Neural progenitor cell (in vitro differentiated cells): ENCODE data around the gene TPPP2. TPM values are rescaled to one million over a fixed set of nuclear protein-coding genes. Genes with fewer than 3 reads are reported as not detected.

Source experiments
- DNase-seq: peaks from one replicate; pipeline ENCODE4 v3.0.0-alpha.2; 2016; ENCODE audit warnings: low spot score
- H2AFZ ChIP-seq: fragments of 200-600 bp; sonication (generic); replicated peaks from 2 replicates; pipeline ENCODE4 v1.6.1; 2016; ENCODE audit warnings: antibody characterized with exemption
- H3F3A ChIP-seq: fragments of 200-600 bp; sonication (generic); 2 replicates; pipeline ENCODE4 v1.6.1; 2016; ENCODE audit warnings: antibody characterized with exemption, low read depth
- H3K27ac ChIP-seq: fragments of 200-600 bp; sonication (generic); 2 replicates; pipeline ENCODE4 v1.5.1; 2016; ENCODE audit warnings: mild to moderate bottlenecking
- H3K27me3 ChIP-seq: fragments of 200-600 bp; sonication (generic); 2 replicates; pipeline ENCODE4 v1.6.1; 2016; ENCODE audit warnings: mild to moderate bottlenecking, moderate library complexity
- H3K36me3 ChIP-seq: fragments of 200-600 bp; sonication (generic); 2 replicates; pipeline ENCODE4 v1.5.1; 2016
- H3K4me1 ChIP-seq: fragments of 200-600 bp; sonication (generic); 2 replicates; pipeline ENCODE4 v1.6.1; 2016; ENCODE audit warnings: mixed run types
- H3K4me2 ChIP-seq: fragments of 200-600 bp; sonication (generic); 2 replicates; pipeline ENCODE4 v1.6.1; 2016
- H3K4me3 ChIP-seq: fragments of 200-600 bp; sonication (generic); 2 replicates; pipeline ENCODE4 v1.5.1; 2016
- H3K79me2 ChIP-seq: fragments of 200-600 bp; sonication (generic); 2 replicates; pipeline ENCODE4 v1.6.1; 2016; ENCODE audit warnings: low read depth
- H3K9ac ChIP-seq: fragments of 200-600 bp; sonication (generic); 2 replicates; pipeline ENCODE4 v1.6.1; 2016
- H3K9me3 ChIP-seq: fragments of 200-600 bp; sonication (generic); 2 replicates; pipeline ENCODE4 v1.5.1; 2016; ENCODE audit warnings: low read depth
- H4K20me1 ChIP-seq: fragments of 200-600 bp; sonication (generic); 2 replicates; pipeline ENCODE4 v1.6.1; 2016; ENCODE audit warnings: low read depth
- H3K27ac Mint-ChIP-seq: 3 replicates; pipeline ENCODE4 v1.8.0; 2021; ENCODE audit warnings: mixed read lengths
- H3K27me3 Mint-ChIP-seq: 2 replicates; pipeline ENCODE4 v1.8.0; 2022; ENCODE audit warnings: low read depth, mild to moderate bottlenecking, inconsistent platforms, moderate library complexity, mixed read lengths; ENCODE audit not compliant: insufficient read depth
- H3K36me3 Mint-ChIP-seq: 3 replicates; pipeline ENCODE4 v1.8.0; 2021; ENCODE audit warnings: mixed read lengths
- H3K4me1 Mint-ChIP-seq: 3 replicates; pipeline ENCODE4 v1.8.0; 2021; ENCODE audit warnings: mixed read lengths
- H3K4me3 Mint-ChIP-seq: 3 replicates; pipeline ENCODE4 v1.8.0; 2021; ENCODE audit warnings: mild to moderate bottlenecking, moderate library complexity, mixed read lengths
- H3K9me3 Mint-ChIP-seq: 3 replicates; pipeline ENCODE4 v1.8.0; 2020; ENCODE audit warnings: mixed read lengths
- EZH2 ChIP-seq: fragments of 200-600 bp; sonication (generic); IDR thresholded peaks from 2 replicates; pipeline ENCODE4 v1.6.1; 2017; ENCODE audit warnings: antibody characterized with exemption, mild to moderate bottlenecking, moderate library complexity
- EZH2phosphoT487 ChIP-seq: fragments of 200-600 bp; sonication (generic); IDR thresholded peaks from 2 replicates; pipeline ENCODE4 v1.6.1; 2017; ENCODE audit warnings: antibody characterized with exemption
- total RNA-seq: library from RNA; depleted of rRNA; stranded (reverse); fragments of >200 nt; gene quantifications from 2 replicates; pipeline ENCODE4 v1.2.3, GENCODE V29; 2015; ENCODE audit warnings: low replicate concordance
- TF ChIP-seq, protein P1 (sequence below): fragments of 200-600 bp; sonication (generic); IDR thresholded peaks from 2 replicates; pipeline ENCODE4 v1.5.1; 2017; ENCODE audit warnings: antibody characterized with exemption, mild to moderate bottlenecking

The TPPP2 gene
- total RNA-seq, 1 donor from 2014 or later: not detected

DNA sequence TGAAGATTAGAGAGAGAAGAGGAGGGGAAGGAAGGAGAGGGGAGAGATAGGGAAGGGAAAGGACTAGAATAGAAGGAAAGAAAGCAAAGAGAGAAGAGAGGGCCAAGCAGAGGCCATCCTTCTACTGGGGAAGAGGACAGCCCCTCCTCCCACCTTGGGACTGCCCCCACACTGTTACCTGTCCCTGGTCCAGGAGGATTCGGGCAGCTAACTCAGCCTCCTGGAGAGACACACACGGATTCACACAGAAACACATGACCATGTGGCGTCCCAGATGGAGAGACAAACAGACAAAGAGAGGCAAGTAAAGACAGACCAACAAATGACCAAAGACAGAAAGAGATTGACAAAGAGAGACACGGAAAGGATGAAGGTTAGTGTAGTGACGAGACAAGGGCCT lies 7.3 kb upstream of the TPPP2 start:
- Histone ChIP-seq H3K9ac (no peak overlapping the region), H3K9me3 (no peaks in the 10 kb centered on the region), H3K4me1 (peaks cover 10% of the 10 kb centered on the region), H2AFZ (no peak overlapping the region), H3K27ac (no peak overlapping the region), H3K4me2 (no peak overlapping the region), H4K20me1 (no peaks in the 10 kb centered on the region), H3K36me3 (no peaks in the 10 kb centered on the region), H3K79me2 (no peaks in the 10 kb centered on the region), H3K27me3 (peaks cover 75% of the 10 kb centered on the region), H3F3A (no peaks in the 10 kb centered on the region), H3K4me3 (no peak overlapping the region)
- TF ChIP-seq, protein P1, sequence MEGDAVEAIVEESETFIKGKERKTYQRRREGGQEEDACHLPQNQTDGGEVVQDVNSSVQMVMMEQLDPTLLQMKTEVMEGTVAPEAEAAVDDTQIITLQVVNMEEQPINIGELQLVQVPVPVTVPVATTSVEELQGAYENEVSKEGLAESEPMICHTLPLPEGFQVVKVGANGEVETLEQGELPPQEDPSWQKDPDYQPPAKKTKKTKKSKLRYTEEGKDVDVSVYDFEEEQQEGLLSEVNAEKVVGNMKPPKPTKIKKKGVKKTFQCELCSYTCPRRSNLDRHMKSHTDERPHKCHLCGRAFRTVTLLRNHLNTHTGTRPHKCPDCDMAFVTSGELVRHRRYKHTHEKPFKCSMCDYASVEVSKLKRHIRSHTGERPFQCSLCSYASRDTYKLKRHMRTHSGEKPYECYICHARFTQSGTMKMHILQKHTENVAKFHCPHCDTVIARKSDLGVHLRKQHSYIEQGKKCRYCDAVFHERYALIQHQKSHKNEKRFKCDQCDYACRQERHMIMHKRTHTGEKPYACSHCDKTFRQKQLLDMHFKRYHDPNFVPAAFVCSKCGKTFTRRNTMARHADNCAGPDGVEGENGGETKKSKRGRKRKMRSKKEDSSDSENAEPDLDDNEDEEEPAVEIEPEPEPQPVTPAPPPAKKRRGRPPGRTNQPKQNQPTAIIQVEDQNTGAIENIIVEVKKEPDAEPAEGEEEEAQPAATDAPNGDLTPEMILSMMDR: no peak
- no peak for TF ChIP-seq EZH2phosphoT487
- no peak for TF ChIP-seq EZH2
- DNase-seq: no peak
- H3K27me3 Mint-ChIP-seq: peaks cover 19% of the 10 kb centered on the region
- H3K27ac Mint-ChIP-seq: no peak overlapping the region
- H3K9me3 Mint-ChIP-seq: peaks cover 2% of the 10 kb centered on the region
- H3K4me1 Mint-ChIP-seq: peaks cover 15% of the 10 kb centered on the region
- peak overlapping the region; percentile 30 for H3K4me3 Mint-ChIP-seq
- H3K36me3 Mint-ChIP-seq: peaks cover 7% of the 10 kb centered on the region

DNA sequence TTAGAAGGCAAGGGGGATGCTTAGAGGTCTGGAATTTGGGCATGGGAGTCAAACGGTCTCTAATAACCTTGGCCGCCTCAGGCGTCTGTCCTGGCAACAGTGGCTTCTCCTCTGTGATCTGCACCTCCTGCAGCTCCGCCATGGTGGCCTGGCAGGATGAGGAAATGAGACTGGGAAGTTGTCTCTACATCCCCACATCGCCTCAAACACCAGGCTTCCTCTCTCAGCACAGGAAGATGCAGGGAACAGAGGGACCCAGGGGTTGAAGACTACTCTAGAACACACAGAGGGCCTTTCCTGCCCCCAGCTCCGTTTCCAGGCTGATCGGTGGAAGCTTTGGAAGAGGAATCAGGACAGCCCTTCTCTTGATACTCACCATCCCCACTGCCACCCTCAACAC lies 6.8 kb upstream of the TPPP2 start:
- H3K4me1 ChIP-seq: peaks cover 10% of the 10 kb centered on the region
- TF ChIP-seq, protein P1: no peak
- TF ChIP-seq EZH2 (no peak), EZH2phosphoT487 (no peak)
- peak overlapping the region; percentile 30 for H3K4me3 Mint-ChIP-seq
- peaks cover 15% of the 10 kb centered on the region for H3K4me1 Mint-ChIP-seq
- H4K20me1 ChIP-seq: no peaks in the 10 kb centered on the region
- H3K9me3 Mint-ChIP-seq: peaks cover 2% of the 10 kb centered on the region
- H3K27me3 Mint-ChIP-seq: peaks cover 19% of the 10 kb centered on the region
- no peak overlapping the region for H3K4me2 ChIP-seq
- no peak overlapping the region for H3K27ac Mint-ChIP-seq
- DNase-seq: no peak
- peaks cover 80% of the 10 kb centered on the region for H3K27me3 ChIP-seq
- H3K9me3 ChIP-seq: no peaks in the 10 kb centered on the region
- no peaks in the 10 kb centered on the region for H3K79me2 ChIP-seq
- H3K9ac ChIP-seq: no peak overlapping the region
- no peak overlapping the region for H3K27ac ChIP-seq
- H3F3A ChIP-seq: no peaks in the 10 kb centered on the region
- H3K36me3 Mint-ChIP-seq: peaks cover 7% of the 10 kb centered on the region
- H2AFZ ChIP-seq: no peak overlapping the region
- H3K4me3 ChIP-seq: no peak overlapping the region
- H3K36me3 ChIP-seq: no peaks in the 10 kb centered on the region

- H3K4me3 Mint-ChIP-seq: peak overlapping the region; percentile 82
- TF ChIP-seq EZH2: no peak
- TF ChIP-seq, protein P1: no peak
- no peak for TF ChIP-seq EZH2phosphoT487
- Histone ChIP-seq H3K79me2 (no peaks in the 10 kb centered on the region), H3K9ac (no peak overlapping the region), H3K36me3 (no peaks in the 10 kb centered on the region), H3K4me3 (peak overlapping the region; percentile 46), H3K27ac (no peak overlapping the region), H3K4me1 (peaks cover 10% of the 10 kb centered on the region), H3F3A (no peaks in the 10 kb centered on the region), H4K20me1 (no peaks in the 10 kb centered on the region), H3K9me3 (no peaks in the 10 kb centered on the region), H3K4me2 (peak overlapping the region; percentile 77), H3K27me3 (peaks cover 87% of the 10 kb centered on the region), H2AFZ (peak overlapping the region; percentile 18)
- peaks cover 7% of the 10 kb centered on the region for H3K36me3 Mint-ChIP-seq
- H3K27ac Mint-ChIP-seq: no peak overlapping the region
- no peak for DNase-seq
- peaks cover 15% of the 10 kb centered on the region for H3K4me1 Mint-ChIP-seq
- H3K27me3 Mint-ChIP-seq: peaks cover 19% of the 10 kb centered on the region
- peaks cover 2% of the 10 kb centered on the region for H3K9me3 Mint-ChIP-seq
These were observed 6.0 kb upstream of the TPPP2 start for GRCh38 chr14:21023817-21024584.
